Gastroesophageal sphincter (tissue), 3 donors: ENCODE measurements around the gene ZBED4.

Source experiments
- POLR2A ChIP-seq, 2 donors: fragments of 450-650 bp; IDR thresholded peaks; one replicate each; pipeline ENCODE4 v1.6.1; 2017; ENCODE audit warnings: antibody characterized with exemption in 2 of 2, mild to moderate bottlenecking in 2 of 2, moderate library complexity in 1 of 2
- TF ChIP-seq, protein P1 (sequence below), 4 experiments: fragments of 200-600 bp in 2 of 4; fragments of 450-650 bp in 2 of 4; sonication (generic) in 1 of 4; IDR thresholded peaks; one replicate each; pipeline ENCODE4 v1.5.1; 2017 to 2019; ENCODE audit warnings: antibody characterized with exemption in 4 of 4, mild to moderate bottlenecking in 2 of 4, moderate library complexity in 2 of 4

DNA sequence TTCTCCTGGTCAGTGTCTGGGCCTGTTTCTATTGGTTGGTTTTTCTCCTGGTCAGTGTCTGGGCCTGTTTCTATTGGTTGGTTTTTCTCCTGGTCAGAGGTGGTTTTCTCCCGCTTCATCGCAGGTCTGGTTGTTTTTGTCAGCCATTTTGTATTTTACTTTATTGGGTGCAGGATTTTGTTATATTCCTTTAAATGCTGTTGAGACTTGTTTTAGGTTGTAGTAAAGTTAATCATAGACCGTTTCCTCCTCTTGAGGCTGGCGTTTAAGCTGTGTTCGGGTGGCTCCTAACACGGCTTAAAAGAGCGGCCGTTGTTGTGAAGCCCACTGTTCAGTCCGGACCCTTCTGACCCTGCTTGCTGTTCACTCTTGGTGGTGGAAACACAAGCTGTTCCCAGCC lies 26.2 kb downstream of the ZBED4 start:
- TF ChIP-seq, protein P1, sequence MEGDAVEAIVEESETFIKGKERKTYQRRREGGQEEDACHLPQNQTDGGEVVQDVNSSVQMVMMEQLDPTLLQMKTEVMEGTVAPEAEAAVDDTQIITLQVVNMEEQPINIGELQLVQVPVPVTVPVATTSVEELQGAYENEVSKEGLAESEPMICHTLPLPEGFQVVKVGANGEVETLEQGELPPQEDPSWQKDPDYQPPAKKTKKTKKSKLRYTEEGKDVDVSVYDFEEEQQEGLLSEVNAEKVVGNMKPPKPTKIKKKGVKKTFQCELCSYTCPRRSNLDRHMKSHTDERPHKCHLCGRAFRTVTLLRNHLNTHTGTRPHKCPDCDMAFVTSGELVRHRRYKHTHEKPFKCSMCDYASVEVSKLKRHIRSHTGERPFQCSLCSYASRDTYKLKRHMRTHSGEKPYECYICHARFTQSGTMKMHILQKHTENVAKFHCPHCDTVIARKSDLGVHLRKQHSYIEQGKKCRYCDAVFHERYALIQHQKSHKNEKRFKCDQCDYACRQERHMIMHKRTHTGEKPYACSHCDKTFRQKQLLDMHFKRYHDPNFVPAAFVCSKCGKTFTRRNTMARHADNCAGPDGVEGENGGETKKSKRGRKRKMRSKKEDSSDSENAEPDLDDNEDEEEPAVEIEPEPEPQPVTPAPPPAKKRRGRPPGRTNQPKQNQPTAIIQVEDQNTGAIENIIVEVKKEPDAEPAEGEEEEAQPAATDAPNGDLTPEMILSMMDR (IDR thresholded peaks at IDR 0.05), result no peak
- TF ChIP-seq POLR2A (IDR thresholded peaks at IDR 0.05), result no peak
